IMR-90 (cell line): Measurements from ENCODE around the gene SIK3. TPM values are rescaled to one million over a fixed set of nuclear protein-coding genes. Genes with fewer than 3 reads are reported as not detected.

Experiments
- ATAC-seq: fragments of 200-7000 bp; cut with Tn5 transposase; 2 replicates; pipeline ENCODE4 v1.9.1; 2020; ENCODE audit warnings: low read depth, mild to moderate bottlenecking, moderate library complexity
- BruUV-seq: library from RNA; stranded (reverse); fragments of 400-500 nt; replicated peaks from 2 replicates; lab custom pipeline; 2021; lab: Mats Ljungman, UMichigan
- CTCF ChIA-PET: fragments of 300-600 bp; formaldehyde crosslinking; extraction: SDS; loops from one replicate; lab custom pipeline; 2021; ENCODE audit warnings: antibody characterized with exemption; lab: Yijun Ruan, JAX
- POLR2A ChIA-PET: fragments of 300-600 bp; sonication (Branson Sonifier 250); formaldehyde crosslinking; loops from one replicate; lab custom pipeline; 2022; ENCODE audit warnings: antibody characterized with exemption; ENCODE audit not compliant: unreplicated experiment; lab: Charles Lee
- DNase-seq: peaks from one replicate; pipeline ENCODE4 v3.0.0; 2013
- H2AFZ ChIP-seq: replicated peaks from 2 replicates; pipeline ENCODE3; 2013; ENCODE audit warnings: low read length, mild to moderate bottlenecking; ENCODE audit not compliant: poor library complexity
- H2AK5ac ChIP-seq: 2 replicates; pipeline ENCODE4 v1.6.1; 2013; ENCODE audit warnings: low read depth, low read length, inconsistent platforms
- H2AK9ac ChIP-seq: replicated peaks from 2 replicates; pipeline ENCODE3; 2013; ENCODE audit warnings: mild to moderate bottlenecking, low read depth, low read length, moderate library complexity; ENCODE audit not compliant: poor library complexity
- H2BK120ac ChIP-seq: 2 replicates; pipeline ENCODE4 v1.6.1; 2013; ENCODE audit warnings: low read depth, low read length, inconsistent platforms
- H2BK15ac ChIP-seq: 3 replicates; pipeline ENCODE4 v1.6.1; 2013; ENCODE audit warnings: low read depth, low read length, inconsistent platforms
- H2BK20ac ChIP-seq: 2 replicates; pipeline ENCODE4 v1.6.1; 2013; ENCODE audit warnings: low read depth, mild to moderate bottlenecking, inconsistent platforms, low read length, moderate library complexity
- H2BK5ac ChIP-seq: 2 replicates; pipeline ENCODE4 v1.6.1; 2013; ENCODE audit warnings: mild to moderate bottlenecking, low read depth, low read length, inconsistent platforms; ENCODE audit not compliant: poor library complexity, severe bottlenecking
- H3K14ac ChIP-seq: replicated peaks from 2 replicates; pipeline ENCODE4 v1.6.1; 2013; ENCODE audit warnings: low read depth, low read length, inconsistent platforms
- H3K18ac ChIP-seq: 2 replicates; pipeline ENCODE4 v1.6.1; 2013; ENCODE audit warnings: low read depth, low read length, control low read depth
- H3K23ac ChIP-seq: 2 replicates; pipeline ENCODE4 v1.6.1; 2013; ENCODE audit warnings: low read depth, low read length, inconsistent platforms
- H3K27ac ChIP-seq: 2 replicates; pipeline ENCODE4 v1.5.1; 2013; ENCODE audit warnings: mild to moderate bottlenecking, control low read depth, low read length; ENCODE audit not compliant: insufficient read depth
- H3K27me3 ChIP-seq: 2 replicates; pipeline ENCODE4 v1.6.1; 2013; ENCODE audit warnings: low read length; ENCODE audit not compliant: control insufficient read depth, insufficient read depth
- H3K36me3 ChIP-seq: 2 replicates; pipeline ENCODE4 v1.6.1; 2013; ENCODE audit warnings: low read length, mixed read lengths; ENCODE audit not compliant: control insufficient read depth, insufficient read depth
- H3K4ac ChIP-seq: 2 replicates; pipeline ENCODE4 v1.6.1; 2013; ENCODE audit warnings: low read depth, low read length, inconsistent platforms
- H3K4me1 ChIP-seq: 2 replicates; pipeline ENCODE4 v1.6.1; 2013; ENCODE audit warnings: low read length, mixed read lengths; ENCODE audit not compliant: control insufficient read depth, insufficient read depth
- H3K4me2 ChIP-seq: 2 replicates; pipeline ENCODE4 v1.6.1; 2013; ENCODE audit warnings: low read depth, mild to moderate bottlenecking, control low read depth, low read length, moderate library complexity
- H3K4me3 ChIP-seq: 2 replicates; pipeline ENCODE4 v1.5.1; 2013; ENCODE audit warnings: low read depth, mild to moderate bottlenecking, control low read depth, low read length, moderate library complexity; ENCODE audit not compliant: insufficient read depth
- H3K56ac ChIP-seq: 2 replicates; pipeline ENCODE4 v1.6.1; 2013; ENCODE audit warnings: low read length, inconsistent platforms; ENCODE audit not compliant: insufficient read depth; ENCODE audit errors: extremely low read depth
- H3K79me1 ChIP-seq, 2 experiments: 2 replicates each; pipeline ENCODE4 v1.6.1; 2013; ENCODE audit warnings: low read length in 2 of 2, inconsistent platforms in 1 of 2, low read depth in 1 of 2
- H3K9ac ChIP-seq: 2 replicates; pipeline ENCODE4 v1.6.1; 2013; ENCODE audit warnings: low read depth, low read length, control low read depth
- H3K9me1 ChIP-seq: 2 replicates; pipeline ENCODE4 v1.6.1; 2013; ENCODE audit warnings: low read length, inconsistent platforms; ENCODE audit not compliant: insufficient read depth
- H3K9me3 ChIP-seq: 2 replicates; pipeline ENCODE4 v1.6.1; 2013; ENCODE audit warnings: low read length; ENCODE audit not compliant: control insufficient read depth, insufficient read depth
- H4K20me1 ChIP-seq: 2 replicates; pipeline ENCODE4 v1.6.1; 2013; ENCODE audit warnings: low read length, inconsistent platforms; ENCODE audit not compliant: insufficient read depth
- H4K5ac ChIP-seq: 2 replicates; pipeline ENCODE4 v1.6.1; 2013; ENCODE audit warnings: mild to moderate bottlenecking, low read depth, low read length, control low read depth
- H4K8ac ChIP-seq, 2 experiments: 2 replicates each; pipeline ENCODE4 v1.6.1; 2013; ENCODE audit warnings: low read depth in 2 of 2, low read length in 2 of 2, control low read depth in 1 of 2, inconsistent platforms in 1 of 2
- H4K91ac ChIP-seq: 2 replicates; pipeline ENCODE4 v1.6.1; 2013; ENCODE audit warnings: low read depth, low read length, inconsistent platforms; ENCODE audit not compliant: insufficient read depth
- CHD1 ChIP-seq: IDR thresholded peaks from 2 replicates; pipeline ENCODE4 v1.6.1; 2012; ENCODE audit warnings: low read depth, low read length, improper control_type of control experiment
- MAFK ChIP-seq: IDR thresholded peaks from 2 replicates; pipeline ENCODE4 v1.6.1; 2012; ENCODE audit warnings: low read depth, low read length, improper control_type of control experiment
- RAD21 ChIP-seq: IDR thresholded peaks from 2 replicates; pipeline ENCODE4 v1.6.1; 2012; ENCODE audit warnings: low read length, improper control_type of control experiment
- SMC3 ChIP-seq: fragments of 150-350 bp; IDR thresholded peaks from 2 replicates; pipeline ENCODE4 v1.6.1; 2016; ENCODE audit warnings: low read depth, mild to moderate bottlenecking, antibody characterized with exemption, low read length, moderate library complexity
- WGBS, 2 experiments: methylation state at CpG; one replicate each; pipeline versions ENCODE4 v1.1.5 to v1.1.7; 2013; ENCODE audit warnings: missing lambda C conversion rate in 2 of 2; ENCODE audit not compliant: insufficient read length in 1 of 2; ENCODE audit errors: extremely low coverage in 2 of 2; 5-methylcytosine and 5-hydroxymethylcytosine counted together
- dilution Hi-C: fragments of 300-500 bp; cut with HindIII; formaldehyde crosslinking; loops from one replicate; pipeline ENCODE4 v1.14.3; 2018; ENCODE audit warnings: low sequenced_read_pairs; ENCODE audit not compliant: unreplicated experiment
- in situ Hi-C: fragments of 300-500 bp; cut with MboI; formaldehyde crosslinking; loops from 3 replicates; pipeline ENCODE4 v1.14.3; 2019; ENCODE audit warnings: low sequenced_read_pairs, inconsistent platforms, mixed read lengths
- intact Hi-C: fragments of 100-400 bp; cut with micrococcal nuclease; formaldehyde crosslinking; loops from 2 replicates; pipeline ENCODE4 v1.10.0; 2022
- polyA plus RNA-seq, 3 experiments: library from polyadenylated mRNA; depleted of rRNA; stranded (reverse); fragments of >200 nt; gene quantifications; 2 replicates each; pipeline ENCODE4 v1.2.3, GENCODE V29; 2012; ENCODE audit warnings: low replicate concordance in 1 of 3
- total RNA-seq: library from RNA; depleted of rRNA; stranded (reverse); fragments of >200 nt; gene quantifications from 2 replicates; pipeline ENCODE4 v1.2.3, GENCODE V29; 2012

The SIK3 gene
- total and polyA plus RNA-seq, 2 of the 4 experiments (the other 2 are of a cell fraction) = 8.2 to 9.1 TPM

- ChIA-PET CTCF (no interaction called here), POLR2A (no interaction called here)
- no peak overlapping the region for H2BK20ac ChIP-seq
- no peak overlapping the region for H2AK9ac ChIP-seq
- no peak overlapping the region for H2BK120ac ChIP-seq
- no peak overlapping the region for H2AK5ac ChIP-seq
- peaks cover 3% of the 10 kb centered on the region; the same call in 1 of the 2 replicates for H3K9me1 ChIP-seq
- no peak overlapping the region for H3K27ac ChIP-seq
- no peak overlapping the region for H4K5ac ChIP-seq
- 0 out of 2 replicates have a peak, but pooled peaks cover 4% of the 10 kb centered on the region for H3K4me1 ChIP-seq
- no peak overlapping the region for H4K91ac ChIP-seq
- H3K36me3 ChIP-seq = no peaks in the 10 kb centered on the region
- ATAC-seq (no peak), DNase-seq (no peak)
- no peak overlapping the region for H2BK5ac ChIP-seq
- TF ChIP-seq RAD21 = no peak
- no peak for TF ChIP-seq CHD1
- TF ChIP-seq SMC3 = no peak
- TF ChIP-seq MAFK = no peak
- H2AFZ ChIP-seq = no peak overlapping the region
- no peaks in the 10 kb centered on the region for H3K9me3 ChIP-seq
- intact Hi-C loops (no loop called here), dilution Hi-C loops (no loop called here), in situ Hi-C loops (no loop called here)
- no peak overlapping the region for H3K23ac ChIP-seq
- H2BK15ac ChIP-seq = no peak overlapping the region
- no TSS peak for BruUV-seq
- H3K27me3 ChIP-seq = no peaks in the 10 kb centered on the region
- WGBS, 2 experiments = no CpG with 5 or more reads among the region's 3 CpGs
- no peak overlapping the region for H3K4ac ChIP-seq
- H3K56ac ChIP-seq = no peak overlapping the region
- H4K20me1 ChIP-seq = peaks cover 17% of the 10 kb centered on the region; the same call in 1 of the 2 replicates
- H3K18ac ChIP-seq = no peak overlapping the region
- no peak overlapping the region for H3K4me2 ChIP-seq
- no peak overlapping the region for H4K8ac ChIP-seq
- H3K4me3 ChIP-seq = no peak overlapping the region
- H3K14ac ChIP-seq = no peak overlapping the region
- H3K79me1 ChIP-seq = peaks cover 18 to 61% of the 10 kb centered on the region in 2 experiments
- H3K9ac ChIP-seq = no peak overlapping the region
Measured at GRCh38 chr11:117022526-117022925, 75.7 kb downstream of the SIK3 start.
